Lung (tissue), 16 donors: ENCODE results near the gene UBE2L5. TPM values are rescaled to one million over a fixed set of nuclear protein-coding genes. Genes with fewer than 3 reads are reported as not detected.
A peak's percentile ranks its signal among the peaks of the same experiment; 100 is the strongest.

Experiments used
- ATAC-seq: fragments of 200-7000 bp; cut with Tn5 transposase; one replicate; pipeline ENCODE4 v1.9.1; 2020; ENCODE audit warnings: moderate number of reproducible peaks; ENCODE audit not compliant: insufficient read depth, low FRiP score
- DNase-seq, 3 donors: peaks; one replicate each; pipeline ENCODE4 v3.0.0-alpha.2; 2013 to 2017
- H3K27ac ChIP-seq, 2 donors: one replicate each; pipeline ENCODE4 v1.5.1; 2013; ENCODE audit warnings: mild to moderate bottlenecking in 2 of 2, moderate library complexity in 2 of 2, control low read depth in 1 of 2, inconsistent platforms in 1 of 2, low read depth in 1 of 2, low read length in 1 of 2
- H3K27me3 ChIP-seq, 3 donors: one replicate each; pipeline ENCODE4 v1.5.1; 2013; ENCODE audit warnings: low read length in 2 of 3; ENCODE audit not compliant: control insufficient read depth in 3 of 3, insufficient read depth in 3 of 3
- H3K36me3 ChIP-seq, 4 donors: one replicate each; pipeline ENCODE4 v1.5.1; 2013; ENCODE audit warnings: low read length in 4 of 4, mild to moderate bottlenecking in 1 of 4, moderate library complexity in 1 of 4; ENCODE audit not compliant: control insufficient read depth in 4 of 4, insufficient read depth in 4 of 4
- H3K4me1 ChIP-seq, 5 donors: one replicate each; pipeline ENCODE4 v1.5.1; 2013; ENCODE audit warnings: low read length in 5 of 5, mild to moderate bottlenecking in 2 of 5, moderate library complexity in 1 of 5; ENCODE audit not compliant: control insufficient read depth in 5 of 5, insufficient read depth in 5 of 5
- H3K4me3 ChIP-seq: one replicate; pipeline ENCODE4 v1.5.1; 2013; ENCODE audit warnings: mild to moderate bottlenecking, control low read depth, moderate library complexity
- H3K9ac ChIP-seq, 2 donors: one replicate each; pipeline ENCODE4 v1.5.1; 2013; ENCODE audit warnings: low read length in 2 of 2, control low read depth in 1 of 2; ENCODE audit not compliant: insufficient read depth in 1 of 2
- H3K9me3 ChIP-seq, 4 donors: one replicate each; pipeline ENCODE4 v1.5.1; 2013; ENCODE audit warnings: low read length in 3 of 4, mild to moderate bottlenecking in 1 of 4, moderate library complexity in 1 of 4; ENCODE audit not compliant: control insufficient read depth in 4 of 4, insufficient read depth in 3 of 4
- CTCF ChIP-seq: IDR thresholded peaks from 2 replicates; pipeline ENCODE4 v1.5.1; 2012; ENCODE audit warnings: mild to moderate bottlenecking; ENCODE audit errors: control extremely low read depth, extremely low read depth
- WGBS, 2 donors: extraction: QIAGEN DNeasy Blood & Tissue Kit; methylation state at CpG; one replicate each; pipeline ENCODE4 v1.1.7; 2013; 5-methylcytosine and 5-hydroxymethylcytosine counted together
- long read RNA-seq, 5 donors: transcript quantifications; one replicate each; lab custom pipeline, GENCODE V29; 2026
- polyA plus RNA-seq, 2 donors: library from polyadenylated mRNA; stranded (reverse); fragments of 200-250 nt; gene quantifications; one replicate each; pipeline ENCODE4 v1.2.1, GENCODE V29; 2013
- total RNA-seq, 2 donors: library from RNA; depleted of rRNA in 1 of 2; stranded (reverse); fragments of >200 nt in 1 of 2; gene quantifications; one replicate each; pipeline ENCODE4 v1.2.1, GENCODE V29; 2014 to 2021
- donor health status: control.
- donor health status: control.
- donor health status: Bipolar disorder and iron deficiency.
- donor health status: healthy.
- donor health status: DM: yes; HTN: yes; CAD: no.

UBE2L5 gene
- total RNA-seq, result not detected
- under 1 TPM in 1 of 2 donors, not detected in 1; 0.06 TPM for polyA plus RNA-seq
- long read RNA-seq, donor 1, result 0 reads
- long read RNA-seq, donor 2, result 0 reads
- long read RNA-seq, donor 3, result 0 reads
- long read RNA-seq, donor 4, result 0 reads
- long read RNA-seq, donor 5, result 0 reads

- Histone ChIP-seq H3K4me1 (peaks cover 0 to 13% (median 6%) of the 10 kb centered on the region in 5 donors), H3K4me3 (peak within 1 kb of the TSS; percentile 53), H3K27ac (peak within 1 kb of the TSS; percentile 92 to 95), H3K27me3 (peaks cover 0 to 4% (median 0%) of the 10 kb centered on the region in 3 donors), H3K9me3 (no peaks in the 10 kb centered on the region), H3K36me3 (no peaks in the 10 kb centered on the region), H3K9ac (peak within 1 kb of the TSS; percentile 16 to 73)
- DNase-seq, result peak; percentile 68 to 86 (median 80)
- WGBS, 2 donors, result 1% methylated on average over 54 to 57 of the region's 57 CpGs
- no peak for TF ChIP-seq CTCF
- ATAC-seq, result peak; percentile 95
Observed at GRCh38 chr13:30422054-30422839, at the start of gene UBE2L5. TSS of gene UBE2L5 (plus strand) at chr13:30422493. CDS start at chr13:30427991, 5,498 bp downstream.

GRCh38 chr13:30373727-30374126 lies 48.6 kb upstream of the UBE2L5 start:
- Histone ChIP-seq H3K27ac (no peak overlapping the region), H3K9me3 (no peaks in the 10 kb centered on the region), H3K27me3 (no peaks in the 10 kb centered on the region), H3K4me1 (peaks cover 0 to 2% (median 0%) of the 10 kb centered on the region in 5 donors), H3K9ac (no peak overlapping the region), H3K36me3 (no peaks in the 10 kb centered on the region), H3K4me3 (no peak overlapping the region)
- TF ChIP-seq CTCF, result no peak
- ATAC-seq (no peak), DNase-seq (no peak)
- WGBS, 2 donors, result 53 to 75% methylated on average over 9 of the region's 9 CpGs

- H3K36me3 ChIP-seq, result no peaks in the 10 kb centered on the region
- H3K4me1 ChIP-seq, result peaks cover 0 to 2% (median 0%) of the 10 kb centered on the region in 5 donors
- no peaks in the 10 kb centered on the region for H3K9me3 ChIP-seq
- no peak for TF ChIP-seq CTCF
- H3K4me3 ChIP-seq, result no peak overlapping the region
- DNase-seq (no peak), ATAC-seq (no peak)
- no peaks in the 10 kb centered on the region for H3K27me3 ChIP-seq
- H3K9ac ChIP-seq, result no peak overlapping the region
- 77 to 84% methylated on average over 14 of the region's 14 CpGs for WGBS, 2 donors
- H3K27ac ChIP-seq, result no peak overlapping the region
Observed at GRCh38 chr13:30375265-30375835, 46.9 kb upstream of the UBE2L5 start.
